NCI-H2196 (cell line): ENCODE measurements around the gene CEACAM7.
A peak's percentile ranks its signal among the peaks of the same experiment; 100 is the strongest.
"Not testable (repeated sequence)": the region's sequence is repeated elsewhere in the genome, so short reads cannot be mapped to it uniquely, and the experiment has no call there.

Source experiments
- DNase-seq: peaks from one replicate; lab custom pipeline; 2025; ENCODE audit not compliant: unreplicated experiment; lab: John Stamatoyannopoulos, UW

CEACAM7 gene

GRCh38 chr19:41657157-41657556 is 30.9 kb downstream of the CEACAM7 start:
- no peak for DNase-seq

- DNase-seq = not testable (repeated sequence)
Observed at GRCh38 chr19:41656756-41657155, 31.3 kb downstream of the CEACAM7 start.

- DNase-seq = no peak
Observed at GRCh38 chr19:41652250-41652649, 35.8 kb downstream of the CEACAM7 start.

GRCh38 chr19:41649827-41650226 is 38.2 kb downstream of the CEACAM7 start:
- DNase-seq = no peak

GRCh38 chr19:41646589-41647204 is 41.4 kb downstream of the CEACAM7 start:
- DNase-seq = no peak

- DNase-seq = peak; percentile 81
Observed at GRCh38 chr19:41641879-41642485, 46.1 kb downstream of the CEACAM7 start.

- no peak for DNase-seq
Observed at GRCh38 chr19:41638641-41639081, 49.4 kb downstream of the CEACAM7 start.

- no peak for DNase-seq
Observed at GRCh38 chr19:41637484-41637883, 50.6 kb downstream of the CEACAM7 start.

GRCh38 chr19:41627966-41628675 is 59.9 kb downstream of the CEACAM7 start:
- no peak for DNase-seq

- no peak for DNase-seq
Observed at GRCh38 chr19:41626877-41627276, 61.2 kb downstream of the CEACAM7 start, which contains the start of gene CEACAM4. TSS of gene CEACAM4 (minus strand) at chr19:41627074. CDS start at chr19:41626963, 111 bp downstream.

GRCh38 chr19:41626278-41626677 is 61.8 kb downstream of the CEACAM7 start:
- DNase-seq = no peak

GRCh38 chr19:41624937-41625336 is 63.1 kb downstream of the CEACAM7 start:
- no peak for DNase-seq

GRCh38 chr19:41624515-41624914 is 63.6 kb downstream of the CEACAM7 start:
- DNase-seq = no peak

- DNase-seq = no peak
Observed at GRCh38 chr19:41623360-41623759, 64.7 kb downstream of the CEACAM7 start.
